Small intestine (tissue), 7 donors: ENCODE data around the gene SALL2. TPM values are rescaled to one million over a fixed set of nuclear protein-coding genes. Genes with fewer than 3 reads are reported as not detected.
A peak's percentile ranks its signal among the peaks of the same experiment; 100 is the strongest.

ENCODE experiments used
- DNase-seq, 2 donors: peaks; one replicate each; pipeline versions ENCODE4 v3.0.0 to v3.0.0-alpha.2; 2013
- FAIRE-seq: peaks from 2 replicates; lab custom pipeline; 2012; peaks lifted over from hg19 to GRCh38; lab: Jason Lieb, UNC
- H3K27ac ChIP-seq, 3 donors: one replicate each; pipeline ENCODE4 v1.5.1; 2013; ENCODE audit warnings: low read length in 2 of 3, mild to moderate bottlenecking in 2 of 3, control low read depth in 1 of 3, inconsistent platforms in 1 of 3, low read depth in 1 of 3, moderate library complexity in 1 of 3
- H3K27me3 ChIP-seq, 3 donors: one replicate each; pipeline ENCODE4 v1.6.1; 2013; ENCODE audit warnings: low read length in 3 of 3, inconsistent platforms in 1 of 3; ENCODE audit not compliant: control insufficient read depth in 3 of 3, insufficient read depth in 3 of 3
- H3K36me3 ChIP-seq, 3 donors: one replicate each; pipeline ENCODE4 v1.6.1; 2013; ENCODE audit warnings: low read length in 3 of 3, inconsistent platforms in 1 of 3, low read depth in 1 of 3, mild to moderate bottlenecking in 1 of 3, moderate library complexity in 1 of 3; ENCODE audit not compliant: control insufficient read depth in 3 of 3, insufficient read depth in 2 of 3
- H3K4me1 ChIP-seq, 3 donors: one replicate each; pipeline ENCODE4 v1.6.1; 2013; ENCODE audit warnings: low read length in 2 of 3, inconsistent platforms in 1 of 3, low read depth in 1 of 3, mild to moderate bottlenecking in 1 of 3, moderate library complexity in 1 of 3; ENCODE audit not compliant: control insufficient read depth in 3 of 3, insufficient read depth in 2 of 3
- H3K4me3 ChIP-seq, 3 donors: one replicate each; pipeline ENCODE4 v1.5.1; 2013; ENCODE audit warnings: low read length in 3 of 3, control low read depth in 1 of 3, inconsistent platforms in 1 of 3, low read depth in 1 of 3, mild to moderate bottlenecking in 1 of 3, moderate library complexity in 1 of 3
- H3K9me3 ChIP-seq, 2 donors: one replicate each; pipeline ENCODE4 v1.6.1; 2013; ENCODE audit warnings: low read depth in 1 of 2, low read length in 1 of 2; ENCODE audit not compliant: control insufficient read depth in 2 of 2, insufficient read depth in 1 of 2
- WGBS, 3 donors: extraction: QIAGEN DNeasy Blood & Tissue Kit; methylation state at CpG; one replicate each; pipeline ENCODE4 v1.1.7; 2013; 5-methylcytosine and 5-hydroxymethylcytosine counted together
- polyA plus RNA-seq, 4 donors: library from polyadenylated mRNA; stranded (reverse) in 3 of 4; unstranded in 1 of 4; fragments of 200-250 nt in 3 of 4; fragments of 120-200 nt in 1 of 4; gene quantifications; one replicate each; pipeline versions ENCODE4 v1.2.1 to v1.2.3, GENCODE V29; 2013
- donor health status: healthy with polysubstance abuse.
- donor health status: control.
- donor health status: control.
- donor health status: Bipolar disorder and iron deficiency.
- donor health status: healthy.

Gene SALL2
- polyA plus RNA-seq, 4 donors: 1.6 to 6.2 (median 2.5) TPM; not detected in 1

GRCh38 chr14:21524575-21525490 lies 1.3 kb downstream of the SALL2 start:
- DNase-seq (no peak), FAIRE-seq (no peak)
- WGBS, 3 donors: 84 to 85% (median 84%) methylated on average over 15 to 18 of the region's 18 CpGs
- Histone ChIP-seq H3K4me1 (peaks cover 0 to 12% (median 0%) of the 10 kb centered on the region in 3 donors), H3K36me3 (peaks cover 0 to 26% (median 0%) of the 10 kb centered on the region in 3 donors), H3K9me3 (no peaks in the 10 kb centered on the region), H3K27me3 (no peaks in the 10 kb centered on the region), H3K4me3 (peak overlapping the region in 1 of 3 donors; percentile 70), H3K27ac (no peak overlapping the region)

- H3K36me3 ChIP-seq: peaks cover 0 to 26% (median 0%) of the 10 kb centered on the region in 3 donors
- no peaks in the 10 kb centered on the region for H3K27me3 ChIP-seq
- 73 to 77% (median 76%) methylated on average over 6 to 7 of the region's 7 CpGs for WGBS, 3 donors
- DNase-seq (no peak), FAIRE-seq (no peak)
- H3K9me3 ChIP-seq: no peaks in the 10 kb centered on the region
- no peak overlapping the region for H3K4me3 ChIP-seq
- no peak overlapping the region for H3K27ac ChIP-seq
- peaks cover 0 to 8% (median 0%) of the 10 kb centered on the region in 3 donors for H3K4me1 ChIP-seq
Observed at GRCh38 chr14:21523203-21523602, 2.9 kb downstream of the SALL2 start.

- H3K9me3 ChIP-seq: no peaks in the 10 kb centered on the region
- H3K36me3 ChIP-seq: peaks cover 0 to 26% (median 0%) of the 10 kb centered on the region in 3 donors
- H3K27me3 ChIP-seq: no peaks in the 10 kb centered on the region
- H3K4me1 ChIP-seq: peaks cover 0 to 2% (median 0%) of the 10 kb centered on the region in 3 donors
- H3K4me3 ChIP-seq: no peak overlapping the region
- no peak overlapping the region for H3K27ac ChIP-seq
- no peak for FAIRE-seq
- 74 to 83% (median 75%) methylated on average over 2 of the region's 2 CpGs for WGBS, 3 donors
- no peak for DNase-seq
Observed at GRCh38 chr14:21521501-21521900, 4.6 kb downstream of the SALL2 start.

GRCh38 chr14:21520767-21521166 lies 5.4 kb downstream of the SALL2 start:
- no peaks in the 10 kb centered on the region for H3K9me3 ChIP-seq
- H3K27me3 ChIP-seq: no peaks in the 10 kb centered on the region
- 74 to 87% (median 83%) methylated on average over 1 of the region's 1 CpG for WGBS, 3 donors
- FAIRE-seq (no peak), DNase-seq (no peak)
- H3K4me1 ChIP-seq: peaks cover 0 to 2% (median 0%) of the 10 kb centered on the region in 3 donors
- peaks cover 0 to 26% (median 0%) of the 10 kb centered on the region in 3 donors for H3K36me3 ChIP-seq
- H3K27ac ChIP-seq: no peak overlapping the region
- no peak overlapping the region for H3K4me3 ChIP-seq

- no peaks in the 10 kb centered on the region for H3K4me1 ChIP-seq
- DNase-seq: no peak
- WGBS, 3 donors: 81 to 89% (median 81%) methylated on average over 2 of the region's 2 CpGs
- H3K9me3 ChIP-seq: no peaks in the 10 kb centered on the region
- no peak overlapping the region for H3K27ac ChIP-seq
- no peak for FAIRE-seq
- no peaks in the 10 kb centered on the region for H3K27me3 ChIP-seq
- H3K36me3 ChIP-seq: peaks cover 0 to 14% (median 0%) of the 10 kb centered on the region in 3 donors
- H3K4me3 ChIP-seq: no peak overlapping the region
Observed at GRCh38 chr14:21518725-21519124, 7.4 kb downstream of the SALL2 start.

GRCh38 chr14:21514341-21514740 lies 11.8 kb downstream of the SALL2 start:
- H3K27me3 ChIP-seq: no peaks in the 10 kb centered on the region
- WGBS, 3 donors: 91 to 100% (median 93%) methylated on average over 1 of the region's 1 CpG
- DNase-seq: no peak
- H3K4me3 ChIP-seq: no peak overlapping the region
- H3K4me1 ChIP-seq: peaks cover 2 to 8% (median 3%) of the 10 kb centered on the region in 3 donors
- no peak overlapping the region for H3K27ac ChIP-seq
- FAIRE-seq: no peak
- H3K36me3 ChIP-seq: no peaks in the 10 kb centered on the region
- no peaks in the 10 kb centered on the region for H3K9me3 ChIP-seq

- Histone ChIP-seq H3K4me3 (peak within 1 kb of the TSS; percentile 77 to 83 (median 82)), H3K27ac (peak within 1 kb of the TSS; percentile 85 to 94 (median 91)), H3K9me3 (no peaks in the 10 kb centered on the region), H3K36me3 (peaks cover 0 to 11% (median 2%) of the 10 kb centered on the region in 3 donors), H3K27me3 (no peaks in the 10 kb centered on the region), H3K4me1 (peaks cover 2 to 8% (median 6%) of the 10 kb centered on the region in 3 donors)
- DNase-seq (peak; percentile 98 to 99), FAIRE-seq (no peak)
- 0% methylated on average over 53 of the region's 53 CpGs for WGBS, 3 donors
Observed at GRCh38 chr14:21510735-21511657, 15.2 kb downstream of the SALL2 start, which contains the start of gene METTL3. Gene METTL3 (minus strand): TSS chr14:21511340. CDS start chr14:21511223, 117 bp downstream.
